Right cardiac atrium (tissue), 5 donors: ENCODE measurements around the gene RFWD3. TPM values are rescaled to one million over a fixed set of nuclear protein-coding genes. Genes with fewer than 3 reads are reported as not detected.

Experiments
- ATAC-seq, 2 donors: fragments of 200-7000 bp; cut with Tn5 transposase; one replicate each; pipeline versions ENCODE4 v1.8.0 to v1.9.1; 2020; ENCODE audit warnings: moderate library complexity in 2 of 2, mild to moderate bottlenecking in 1 of 2
- DNase-seq, 3 donors: peaks; one replicate each; pipeline ENCODE4 v3.0.0-alpha.2; 2020
- H3K27ac ChIP-seq: one replicate; pipeline ENCODE4 v1.5.1; 2013; ENCODE audit warnings: mild to moderate bottlenecking, low read length, control low read depth, moderate library complexity
- H3K27me3 ChIP-seq: one replicate; pipeline ENCODE4 v1.6.1; 2013; ENCODE audit not compliant: control insufficient read depth, insufficient read depth
- H3K4me1 ChIP-seq: one replicate; pipeline ENCODE4 v1.6.1; 2013; ENCODE audit warnings: low read length; ENCODE audit not compliant: control insufficient read depth, insufficient read depth
- H3K4me3 ChIP-seq: one replicate; pipeline ENCODE4 v1.5.1; 2013; ENCODE audit warnings: low read length, control low read depth
- H3K9me3 ChIP-seq: one replicate; pipeline ENCODE4 v1.6.1; 2013; ENCODE audit warnings: low read length; ENCODE audit not compliant: control insufficient read depth
- WGBS: extraction: QIAGEN DNeasy Blood & Tissue Kit; methylation state at CpG from one replicate; pipeline ENCODE4 v1.1.7; 2013; 5-methylcytosine and 5-hydroxymethylcytosine counted together
- intact Hi-C, 4 donors: fragments of 100-400 bp; cut with DNase I; formaldehyde crosslinking; loops; one replicate each; pipeline versions ENCODE4 v1.11.0 to v1.14.0; 2022 to 2023
- polyA plus RNA-seq: library from polyadenylated mRNA; stranded (reverse); fragments of 200-250 nt; gene quantifications from one replicate; pipeline ENCODE4 v1.2.3, GENCODE V29; 2013
- total RNA-seq, 4 donors: library from RNA; stranded (reverse); fragmentation: NEBNext Ultra II Directional; extraction: Animal tissue kit (Norgen Biotek cat#: 25700); gene quantifications; one replicate each; pipeline ENCODE4 v1.2.1, GENCODE V29; 2021
- donor health status: healthy with polysubstance abuse.
- donor health status: DM: no; HTN: yes; CAD: no.
- donor health status: DM: no; HTN: no; CAD: no.
- donor health status: DM: no; HTN: yes; CAD: no; lungs with severe emphysema.
- donor health status: DM: yes; HTN: yes; CAD: no.

The RFWD3 gene
- total and polyA plus RNA-seq, 5 donors, result 2.9 to 7.9 (median 6.3) TPM

GRCh38 chr16:74601126-74601871 lies 65.4 kb downstream of the RFWD3 start:
- DNase-seq (no peak), ATAC-seq (no peak)
- Histone ChIP-seq H3K27me3 (no peaks in the 10 kb centered on the region), H3K4me3 (no peak overlapping the region), H3K4me1 (no peaks in the 10 kb centered on the region), H3K27ac (no peak overlapping the region), H3K9me3 (no peaks in the 10 kb centered on the region)
- WGBS, result 61% methylated on average over 9 of the region's 9 CpGs
- intact Hi-C loops, result loop anchor here in 2 of 4 donors (10.0 kb wide), 2 partner anchors 46 to 96 kb away; no protein-coding TSS in a partner anchor

GRCh38 chr16:74596586-74596985 lies 70.1 kb downstream of the RFWD3 start:
- H3K9me3 ChIP-seq, result no peaks in the 10 kb centered on the region
- H3K27me3 ChIP-seq, result no peaks in the 10 kb centered on the region
- intact Hi-C loops, result no loop called here
- 92% methylated on average over 2 of the region's 2 CpGs for WGBS
- no peak overlapping the region for H3K27ac ChIP-seq
- H3K4me1 ChIP-seq, result peaks cover 4% of the 10 kb centered on the region
- DNase-seq (no peak), ATAC-seq (no peak)
- no peak overlapping the region for H3K4me3 ChIP-seq

DNA sequence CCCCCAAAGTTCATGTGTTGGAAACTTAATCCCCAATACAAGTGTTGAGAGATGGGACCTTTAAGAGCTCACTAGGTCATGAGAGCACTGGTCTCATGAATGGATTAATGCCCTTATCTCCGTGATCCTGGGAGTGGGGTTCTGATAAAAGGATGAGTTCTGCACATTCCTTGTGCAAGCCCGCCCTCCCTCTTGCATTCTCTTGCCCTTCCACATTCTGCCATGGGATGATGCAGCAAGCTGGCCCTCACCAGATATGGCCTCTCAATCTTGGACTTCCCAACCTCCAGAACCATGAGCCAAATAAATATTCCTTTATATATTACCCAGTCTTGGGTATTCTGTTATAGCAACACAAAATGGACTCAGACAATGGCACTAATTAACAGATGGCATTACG lies 73.8 kb downstream of the RFWD3 start:
- no peaks in the 10 kb centered on the region for H3K9me3 ChIP-seq
- intact Hi-C loops, result no loop called here
- no peak overlapping the region for H3K27ac ChIP-seq
- WGBS, result 78% methylated on average over 3 of the region's 3 CpGs
- ATAC-seq (no peak), DNase-seq (no peak)
- peaks cover 4% of the 10 kb centered on the region for H3K4me1 ChIP-seq
- H3K4me3 ChIP-seq, result no peak overlapping the region
- no peaks in the 10 kb centered on the region for H3K27me3 ChIP-seq

DNA sequence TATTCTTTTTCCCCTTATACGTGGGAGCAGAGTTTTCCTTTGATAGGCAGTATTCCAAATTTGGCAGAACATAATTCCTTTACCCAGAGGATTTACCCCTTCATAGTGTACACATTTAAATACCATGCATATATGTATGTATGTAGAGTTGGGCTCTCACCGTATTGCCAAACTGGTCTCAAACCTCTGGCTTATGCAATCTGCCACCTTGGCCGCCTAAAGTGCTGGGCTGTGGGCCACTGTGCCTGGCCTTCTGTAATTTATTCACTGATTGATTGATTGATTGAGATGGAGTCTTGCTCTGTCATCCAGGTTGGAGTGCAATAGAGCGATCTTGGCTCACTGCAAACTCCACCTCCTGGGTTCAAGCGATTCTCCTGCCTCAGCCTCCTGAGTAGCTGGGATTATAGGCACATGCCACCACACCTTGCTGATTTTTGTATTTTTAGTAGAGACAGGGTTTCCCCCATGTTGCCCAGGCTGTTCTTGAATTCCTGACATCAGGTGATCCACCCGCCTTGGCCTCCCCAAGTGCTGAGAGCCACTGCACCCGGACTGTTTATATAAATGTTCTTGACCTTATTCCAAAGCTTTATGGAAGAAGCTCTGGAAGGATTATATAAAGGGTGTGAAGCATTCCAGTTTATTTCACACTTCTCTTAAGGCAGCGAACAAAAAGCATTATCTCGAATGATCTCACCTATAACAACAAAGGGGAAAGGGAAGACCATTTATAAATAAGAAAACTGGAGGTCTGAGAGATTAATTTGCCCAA lies 74.6 kb downstream of the RFWD3 start:
- no peaks in the 10 kb centered on the region for H3K9me3 ChIP-seq
- H3K4me1 ChIP-seq, result peaks cover 4% of the 10 kb centered on the region
- no peaks in the 10 kb centered on the region for H3K27me3 ChIP-seq
- no peak for ATAC-seq
- no peak overlapping the region for H3K4me3 ChIP-seq
- DNase-seq, result no peak
- WGBS, result 76% methylated on average over 9 of the region's 9 CpGs
- intact Hi-C loops, result no loop called here
- no peak overlapping the region for H3K27ac ChIP-seq

GRCh38 chr16:74586948-74587347 lies 79.7 kb downstream of the RFWD3 start:
- 78% methylated on average over 6 of the region's 6 CpGs for WGBS
- ATAC-seq, result no peak
- no peak for DNase-seq
- Histone ChIP-seq H3K27ac (no peak overlapping the region), H3K27me3 (no peaks in the 10 kb centered on the region), H3K9me3 (no peaks in the 10 kb centered on the region), H3K4me3 (no peak overlapping the region), H3K4me1 (peaks cover 1% of the 10 kb centered on the region)
- intact Hi-C loops, result no loop called here

DNA sequence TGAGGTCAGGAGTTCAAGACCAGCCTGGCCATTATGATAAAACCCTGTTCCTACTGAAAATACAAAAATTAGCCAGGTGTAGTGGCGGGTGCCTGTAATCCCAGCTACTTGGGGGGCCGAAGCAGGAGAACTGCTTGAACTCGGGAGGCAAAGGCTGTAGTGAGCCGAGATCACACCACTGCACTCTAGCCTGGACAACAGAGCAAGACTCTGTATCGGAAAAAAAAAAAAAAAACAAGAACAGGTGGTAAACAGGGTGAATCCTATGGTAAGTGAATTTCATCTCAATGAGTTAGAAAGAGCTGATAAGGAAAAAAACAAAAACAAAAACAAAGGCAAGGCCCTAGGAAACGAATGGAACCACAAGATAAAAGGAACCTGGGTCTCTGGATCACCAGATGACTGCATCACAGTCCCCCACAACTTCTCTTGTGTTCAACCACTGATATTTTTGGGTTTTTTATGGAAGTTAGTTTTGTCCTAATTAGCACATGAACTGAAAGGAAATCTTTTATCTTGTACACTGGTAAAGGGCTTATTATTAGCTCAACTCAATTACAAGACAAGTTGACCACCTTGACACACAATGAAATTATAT lies 80.7 kb downstream of the RFWD3 start:
- Histone ChIP-seq H3K27me3 (no peaks in the 10 kb centered on the region), H3K9me3 (no peaks in the 10 kb centered on the region), H3K4me1 (no peaks in the 10 kb centered on the region), H3K27ac (no peak overlapping the region), H3K4me3 (no peak overlapping the region)
- no peak for ATAC-seq
- WGBS, result 95% methylated on average over 6 of the region's 6 CpGs
- intact Hi-C loops, result no loop called here
- DNase-seq, result no peak

GRCh38 chr16:74583926-74584666 lies 82.6 kb downstream of the RFWD3 start:
- 92% methylated on average over 9 of the region's 9 CpGs for WGBS
- H3K27ac ChIP-seq, result no peak overlapping the region
- ATAC-seq (no peak), DNase-seq (no peak)
- H3K4me1 ChIP-seq, result no peaks in the 10 kb centered on the region
- H3K27me3 ChIP-seq, result no peaks in the 10 kb centered on the region
- no peaks in the 10 kb centered on the region for H3K9me3 ChIP-seq
- intact Hi-C loops, result no loop called here
- H3K4me3 ChIP-seq, result no peak overlapping the region

- Histone ChIP-seq H3K4me1 (no peaks in the 10 kb centered on the region), H3K9me3 (no peaks in the 10 kb centered on the region), H3K27me3 (no peaks in the 10 kb centered on the region), H3K4me3 (no peak overlapping the region), H3K27ac (no peak overlapping the region)
- WGBS, result 95% methylated on average over 1 of the region's 1 CpG
- ATAC-seq, result no peak
- intact Hi-C loops, result no loop called here
- DNase-seq, result no peak
Measured at GRCh38 chr16:74582970-74583369, 83.7 kb downstream of the RFWD3 start.

DNA sequence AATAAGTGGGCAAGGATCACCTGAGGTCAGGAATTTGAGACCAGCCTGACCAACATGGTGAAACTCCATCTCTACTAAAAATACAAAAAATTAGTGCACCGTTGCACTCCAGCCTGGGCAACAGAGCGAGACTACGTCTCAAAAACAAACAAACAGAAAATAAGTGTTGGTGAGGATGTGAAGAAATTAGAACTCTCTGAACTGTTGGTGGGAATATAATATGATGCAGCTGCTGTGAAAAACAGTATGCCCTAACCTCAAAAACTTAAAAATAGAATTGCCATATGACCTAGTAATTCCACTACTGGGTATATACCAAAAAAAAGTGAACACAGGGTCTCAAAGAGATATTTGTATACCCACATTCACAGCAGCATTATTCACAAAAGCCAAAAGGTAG lies 85.8 kb downstream of the RFWD3 start:
- H3K4me1 ChIP-seq, result peaks cover 5% of the 10 kb centered on the region
- 74% methylated on average over 3 of the region's 3 CpGs for WGBS
- no peaks in the 10 kb centered on the region for H3K9me3 ChIP-seq
- H3K27me3 ChIP-seq, result no peaks in the 10 kb centered on the region
- no peak overlapping the region for H3K27ac ChIP-seq
- no peak for ATAC-seq
- no peak for DNase-seq
- no peak overlapping the region for H3K4me3 ChIP-seq
- intact Hi-C loops, result no loop called here

- 96% methylated on average over 3 of the region's 3 CpGs for WGBS
- H3K27ac ChIP-seq, result no peak overlapping the region
- ATAC-seq (no peak), DNase-seq (no peak)
- peaks cover 7% of the 10 kb centered on the region for H3K4me1 ChIP-seq
- intact Hi-C loops, result no loop called here
- no peaks in the 10 kb centered on the region for H3K9me3 ChIP-seq
- H3K27me3 ChIP-seq, result no peaks in the 10 kb centered on the region
- no peak overlapping the region for H3K4me3 ChIP-seq
Measured at GRCh38 chr16:74578838-74579237, 87.8 kb downstream of the RFWD3 start.

DNA sequence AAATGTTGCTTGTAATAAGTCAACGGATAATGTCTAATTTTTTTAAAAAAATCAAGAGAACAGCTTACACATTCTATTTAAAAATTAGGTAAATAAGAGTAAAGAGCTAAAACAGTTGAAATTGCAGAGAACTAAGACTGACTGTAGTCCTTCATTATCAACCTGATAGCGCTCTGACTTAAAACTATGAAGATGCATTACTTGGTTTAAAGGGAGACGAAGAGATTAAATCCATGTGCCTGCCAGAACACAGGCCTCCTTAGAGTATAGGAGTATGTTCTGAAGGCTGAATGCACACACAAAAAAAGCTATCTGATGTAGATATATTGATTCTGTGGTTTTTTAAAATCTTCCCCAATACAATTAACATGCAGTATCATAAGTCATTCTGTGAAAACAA lies 88.2 kb downstream of the RFWD3 start:
- no peaks in the 10 kb centered on the region for H3K27me3 ChIP-seq
- H3K4me3 ChIP-seq, result no peak overlapping the region
- H3K9me3 ChIP-seq, result no peaks in the 10 kb centered on the region
- 88% methylated on average over 3 of the region's 3 CpGs for WGBS
- intact Hi-C loops, result no loop called here
- no peak for ATAC-seq
- no peak for DNase-seq
- H3K27ac ChIP-seq, result no peak overlapping the region
- peaks cover 7% of the 10 kb centered on the region for H3K4me1 ChIP-seq
